Articular chondrocyte of knee joint (primary cell): ENCODE results near the gene GNB3. TPM values are rescaled to one million over a fixed set of nuclear protein-coding genes. Genes with fewer than 3 reads are reported as not detected.

ENCODE experiments used
- total RNA-seq: library from RNA; depleted of rRNA; stranded (reverse); fragments of >200 nt; gene quantifications from 2 replicates; pipeline ENCODE4 v1.2.3, GENCODE V29; 2012

The GNB3 gene
- total RNA-seq: 3.7 and 4.3 TPM in 2 replicates

GRCh38 chr12:6840761-6841515, at the start of gene GNB3:
TSS of gene GNB3 (plus strand) at chr12:6840925. CDS start at chr12:6841288, 363 bp downstream.

DNA sequence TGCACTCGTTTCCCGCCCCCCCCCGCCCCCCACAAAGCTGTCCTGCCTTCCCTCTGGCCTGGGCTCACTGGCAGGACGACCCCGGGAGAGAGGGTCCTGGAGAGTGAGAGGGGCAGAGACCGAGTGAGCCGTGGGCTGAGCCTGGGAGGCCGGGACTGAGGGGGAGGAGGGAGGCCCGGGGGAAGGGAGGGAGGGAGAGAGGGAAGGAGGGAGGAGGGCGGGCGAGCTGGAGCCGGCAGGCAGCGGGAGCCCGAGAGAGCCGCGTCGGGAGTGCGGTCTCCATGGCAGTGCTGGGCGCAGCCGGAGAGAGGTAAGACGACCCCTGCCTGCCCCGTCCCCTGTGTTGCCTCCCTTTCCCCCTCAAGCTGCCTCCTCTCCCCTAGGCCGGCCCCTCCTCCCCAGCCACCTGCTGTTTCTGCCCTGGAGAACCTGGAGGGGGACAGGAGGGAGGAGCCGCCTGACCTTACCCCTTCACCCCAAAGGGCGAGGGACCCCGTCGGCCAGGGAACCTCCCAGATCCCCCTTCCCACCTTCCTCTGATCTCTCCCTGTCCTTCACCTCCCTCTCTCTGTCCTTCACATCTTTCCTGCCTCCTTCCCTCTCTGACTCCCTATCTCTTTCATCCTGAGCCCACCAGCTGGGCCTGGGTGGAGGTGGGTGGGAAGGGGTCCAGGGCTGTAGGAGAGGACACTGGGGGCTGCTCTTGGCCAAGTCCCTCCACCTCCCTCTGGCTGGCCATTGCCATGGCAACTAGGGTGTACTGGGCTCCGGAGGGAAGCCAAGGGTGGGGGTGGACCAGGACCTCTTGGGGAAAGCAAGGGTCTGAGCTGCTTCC, 18.9 kb upstream of the GNB3 start, which contains the start of gene GPR162:
Gene GPR162, plus strand, starts transcription at position 231 of the 835 bp plus-strand sequence. CDS start 2,078 bp downstream, outside the sequence.

GRCh38 chr12:6827982-6828780, 12.5 kb upstream of the GNB3 start, which contains the start of gene P3H3:
TSS of gene P3H3 (plus strand) at chr12:6828407. CDS start at chr12:6828441, 34 bp downstream.

GRCh38 chr12:6851153-6851920, 10.6 kb downstream of the GNB3 start, which contains the start of gene CDCA3:
TSS of gene CDCA3 (minus strand) at chr12:6851286. CDS start at chr12:6850952, 334 bp downstream.

DNA sequence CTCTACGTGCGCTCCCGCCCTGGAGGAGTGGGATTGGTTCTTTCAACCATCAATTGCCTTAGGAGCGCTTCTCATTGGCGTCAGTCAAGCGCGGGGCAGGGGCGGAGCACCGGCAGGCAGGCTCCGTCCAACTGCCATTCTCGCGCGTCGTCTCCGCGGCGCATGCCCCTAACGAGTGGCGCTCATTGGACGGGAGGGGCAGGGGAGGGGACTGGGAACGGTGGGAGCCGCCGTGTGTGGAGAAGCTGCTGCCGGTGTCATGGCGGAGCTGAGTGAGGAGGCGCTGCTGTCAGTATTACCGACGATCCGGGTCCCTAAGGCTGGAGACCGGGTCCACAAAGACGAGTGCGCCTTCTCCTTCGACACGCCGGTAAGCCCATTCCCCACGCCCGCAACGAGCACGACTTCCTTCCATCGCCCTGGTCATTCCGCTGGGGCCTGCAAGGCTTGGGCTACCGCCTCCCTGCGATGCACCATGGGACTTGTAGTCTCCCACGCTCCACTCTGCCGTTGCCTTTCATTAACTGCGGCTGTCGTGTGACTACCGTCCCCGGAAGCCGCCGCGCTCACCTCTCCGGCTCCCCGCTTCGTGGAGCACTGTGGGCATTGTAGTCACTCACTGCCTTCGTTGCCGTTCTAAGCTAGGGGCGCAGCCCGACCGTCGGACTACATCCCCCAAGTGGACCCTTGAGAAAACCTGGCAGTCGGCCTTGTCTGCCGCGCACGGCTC, 11.4 kb downstream of the GNB3 start, which contains the start of gene USP5:
Gene USP5, plus strand, starts transcription at position 230 of the 730 bp plus-strand sequence. Its CDS starts 30 bp downstream, at position 260.

DNA sequence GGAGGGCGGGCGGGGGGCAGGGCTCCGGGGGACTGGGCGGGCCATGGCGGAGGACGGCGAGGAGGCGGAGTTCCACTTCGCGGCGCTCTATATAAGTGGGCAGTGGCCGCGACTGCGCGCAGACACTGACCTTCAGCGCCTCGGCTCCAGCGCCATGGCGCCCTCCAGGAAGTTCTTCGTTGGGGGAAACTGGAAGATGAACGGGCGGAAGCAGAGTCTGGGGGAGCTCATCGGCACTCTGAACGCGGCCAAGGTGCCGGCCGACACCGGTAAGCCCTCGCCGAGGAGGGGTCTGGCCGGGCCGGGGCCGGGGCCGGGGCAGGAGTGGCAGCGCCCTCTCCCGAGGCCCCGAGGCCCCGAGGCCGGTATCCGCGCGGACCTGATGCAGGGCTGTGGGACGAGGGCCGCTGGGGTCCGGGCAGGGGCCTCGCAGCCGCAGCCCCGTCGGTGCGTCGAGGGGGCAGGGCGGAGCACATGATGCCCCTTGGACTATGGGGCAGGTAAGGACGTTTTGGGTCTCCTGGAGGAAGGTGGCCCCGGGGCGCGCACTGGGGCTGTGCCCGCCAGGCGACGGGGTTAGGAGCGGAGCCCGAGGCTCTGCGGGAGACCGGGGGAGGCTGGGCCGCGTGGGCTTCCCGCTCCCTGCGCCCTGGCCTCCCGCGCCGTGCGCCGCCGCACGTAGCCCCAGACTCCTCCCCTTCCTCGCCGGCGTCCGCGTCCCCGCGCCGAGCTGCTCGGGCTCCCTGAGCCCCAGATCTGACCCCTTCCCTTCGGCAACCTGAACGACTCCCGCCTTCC, 26.9 kb downstream of the GNB3 start, which contains the start of gene TPI1:
Gene TPI1, plus strand, starts transcription at position 119 of the 798 bp plus-strand sequence. Its CDS starts 36 bp downstream, at position 155.

DNA sequence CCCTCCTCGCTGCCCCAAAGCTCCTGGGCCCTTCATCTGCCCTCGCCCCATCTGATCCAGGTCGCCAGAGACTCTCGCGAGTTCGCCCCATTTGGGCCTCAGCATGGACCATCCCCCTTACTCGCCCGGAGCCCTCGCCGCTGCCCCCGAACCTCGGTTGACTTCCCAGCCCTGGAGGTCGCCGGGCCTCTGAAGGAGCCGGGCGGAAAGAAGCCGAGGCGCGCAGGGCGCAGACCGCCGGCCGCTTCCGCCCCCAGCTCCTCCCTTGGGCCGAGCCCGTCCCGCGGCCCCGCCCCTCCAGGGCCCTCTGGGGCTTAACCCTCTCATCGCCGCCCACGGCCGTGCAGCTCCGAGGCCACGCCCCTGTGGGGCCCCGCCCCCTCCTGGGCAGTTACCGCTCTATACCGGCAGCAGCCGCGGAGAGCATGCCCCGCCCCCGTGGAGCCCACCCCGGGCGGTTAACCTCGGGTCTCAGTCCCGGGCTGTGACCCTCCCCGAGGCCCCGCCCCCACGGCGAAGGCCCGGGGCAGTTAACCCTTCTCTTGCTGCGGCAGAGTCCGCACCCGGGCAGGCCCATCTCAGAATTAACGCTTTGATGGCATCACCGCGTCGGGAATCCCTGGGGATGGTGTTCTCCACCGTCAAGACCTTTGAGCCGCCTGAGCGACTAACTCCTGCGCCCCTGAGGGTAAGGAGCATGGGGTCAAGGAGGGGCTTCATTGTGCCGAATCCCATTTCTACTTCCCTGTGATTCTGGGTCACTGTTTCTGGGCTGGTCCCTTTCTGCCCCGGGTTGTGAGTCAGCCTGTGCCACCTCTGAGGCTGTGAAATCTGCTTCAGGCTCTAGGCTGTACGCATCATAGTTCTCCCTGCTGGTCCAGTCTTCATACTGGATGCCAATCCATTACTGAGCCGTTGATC, 32.6 kb downstream of the GNB3 start, which contains the start of gene SPSB2:
Gene SPSB2, minus strand, starts transcription at position 210 of the 921 bp plus-strand sequence. CDS start 402 bp downstream, outside the sequence.

Other genes starting within 250 kb of the GNB3 start
- 210 and 211 TPM in 2 replicates for gene CHD4, start 233.5 kb upstream of the GNB3 start, total RNA-seq
- not detected in 2 replicates for gene LPAR5, start 205.0 kb upstream of the GNB3 start, total RNA-seq
- 0.26 and 0.76 TPM in 2 replicates for gene ACRBP, start 193.5 kb upstream of the GNB3 start, total RNA-seq
- gene ING4, start 177.8 kb upstream of the GNB3 start, total RNA-seq: 28.4 and 43.7 TPM in 2 replicates
- 22.9 and 26.8 TPM in 2 replicates for gene ZNF384, start 151.6 kb upstream of the GNB3 start, total RNA-seq
- 0.11 and 0.13 TPM in 2 replicates for gene PIANP, start 140.1 kb upstream of the GNB3 start, total RNA-seq
- gene COPS7A, start 116.9 kb upstream of the GNB3 start, total RNA-seq: 71.5 and 77.6 TPM in 2 replicates
- 105 and 112 TPM in 2 replicates for gene MLF2, start 87.8 kb upstream of the GNB3 start, total RNA-seq
- 75.0 and 82.3 TPM in 2 replicates for gene PTMS, start 74.6 kb upstream of the GNB3 start, total RNA-seq
- 0.54 and 1.0 TPM in 2 replicates for gene LAG3, start 68.4 kb upstream of the GNB3 start, total RNA-seq
- 2.3 and 4.3 TPM in 2 replicates for gene CD4, start 51.4 kb upstream of the GNB3 start, total RNA-seq
- gene GPR162, start 19.1 kb upstream of the GNB3 start, total RNA-seq: 1.3 and 2.7 TPM in 2 replicates
- 65.1 and 65.5 TPM in 2 replicates for gene P3H3, start 12.5 kb upstream of the GNB3 start, total RNA-seq
- gene CDCA3, start 10.4 kb downstream of the GNB3 start, total RNA-seq: 14.9 and 18.7 TPM in 2 replicates
- gene USP5, start 11.2 kb downstream of the GNB3 start, total RNA-seq: 67.8 and 73.4 TPM in 2 replicates
- gene TPI1, start 26.6 kb downstream of the GNB3 start, total RNA-seq: 717 and 807 TPM in 2 replicates
- gene SPSB2, start 32.4 kb downstream of the GNB3 start, total RNA-seq: 5.6 and 5.9 TPM in 2 replicates
- gene LRRC23, start 63.9 kb downstream of the GNB3 start, total RNA-seq: 9.6 and 9.8 TPM in 2 replicates
- gene ENO2, start 73.7 kb downstream of the GNB3 start, total RNA-seq: 13.0 and 16.3 TPM in 2 replicates
- 9.7 and 12.5 TPM in 2 replicates for gene ATN1, start 87.0 kb downstream of the GNB3 start, total RNA-seq
- gene RNU7-1, start 102.9 kb downstream of the GNB3 start, total RNA-seq: not detected in 2 replicates
- 120 TPM in 2 replicates for gene C12orf57, start 103.1 kb downstream of the GNB3 start, total RNA-seq
- 0.43 and 0.91 TPM in 2 replicates for gene PTPN6, start 110.4 kb downstream of the GNB3 start, total RNA-seq
- 134 and 183 TPM in 2 replicates for gene PHB2, start 129.7 kb downstream of the GNB3 start, total RNA-seq
- 29.0 and 30.4 TPM in 2 replicates for gene EMG1, start 130.0 kb downstream of the GNB3 start, total RNA-seq
- gene LPCAT3, start 177.6 kb downstream of the GNB3 start, total RNA-seq: 11.5 and 18.2 TPM in 2 replicates
- 381 and 511 TPM in 2 replicates for gene C1S, start 219.8 kb downstream of the GNB3 start, total RNA-seq